Thoracic aorta (tissue), 2 donors: Measurements from ENCODE around the gene CCDC182. TPM values are rescaled to one million over a fixed set of nuclear protein-coding genes. Genes with fewer than 3 reads are reported as not detected.

Experiments used
- ATAC-seq: fragments of 150-250 bp; one replicate; pipeline ENCODE4 v1.8.0; 2017; ENCODE audit warnings: low read depth; ENCODE audit not compliant: insufficient number of reproducible peaks, low FRiP score
- DNase-seq: peaks from one replicate; pipeline ENCODE4 v3.0.0-alpha.2; 2020; ENCODE audit warnings: low spot score
- H3K27ac ChIP-seq, 2 donors: fragments of 200-600 bp; sonication (generic); 1 replicate in 1 of 2; 2 replicates in 1 of 2; pipeline ENCODE4 v1.5.1; 2016; ENCODE audit warnings: mild to moderate bottlenecking in 2 of 2, moderate library complexity in 2 of 2
- H3K27me3 ChIP-seq: fragments of 200-600 bp; sonication (generic); replicated peaks from 2 replicates; pipeline ENCODE4 v1.6.0; 2016; ENCODE audit warnings: mild to moderate bottlenecking; ENCODE audit not compliant: insufficient read depth
- H3K36me3 ChIP-seq: fragments of 200-600 bp; sonication (generic); one replicate; pipeline ENCODE4 v1.5.1; 2016
- H3K4me1 ChIP-seq, 2 donors: fragments of 200-600 bp; sonication (generic); 1 replicate in 1 of 2; 2 replicates in 1 of 2; pipeline versions ENCODE4 v1.5.1 to v1.6.0; 2016; ENCODE audit warnings: low read depth in 2 of 2, mild to moderate bottlenecking in 1 of 2; ENCODE audit not compliant: control insufficient read depth in 1 of 2
- H3K4me3 ChIP-seq: fragments of 200-600 bp; sonication (generic); 2 replicates; pipeline ENCODE4 v1.5.1; 2016; ENCODE audit warnings: mild to moderate bottlenecking
- H3K9me3 ChIP-seq: fragments of 200-600 bp; sonication (generic); 2 replicates; pipeline ENCODE4 v1.5.1; 2016
- CTCF ChIP-seq: fragments of 200-600 bp; sonication (generic); IDR thresholded peaks from one replicate; pipeline ENCODE4 v1.5.1; 2019; ENCODE audit warnings: antibody characterized with exemption
- total RNA-seq, 2 donors: library from RNA; depleted of rRNA; stranded (reverse); fragments of >200 nt; gene quantifications; one replicate each; pipeline versions ENCODE4 v1.1.0 to v1.2.3, GENCODE V29; 2016

Gene CCDC182
- total RNA-seq, 2 donors from 2014 or later: not detected

GRCh38 chr17:57727630-57728175 lies 17.4 kb downstream of the CCDC182 start:
- no peaks in the 10 kb centered on the region for H3K27me3 ChIP-seq

DNA sequence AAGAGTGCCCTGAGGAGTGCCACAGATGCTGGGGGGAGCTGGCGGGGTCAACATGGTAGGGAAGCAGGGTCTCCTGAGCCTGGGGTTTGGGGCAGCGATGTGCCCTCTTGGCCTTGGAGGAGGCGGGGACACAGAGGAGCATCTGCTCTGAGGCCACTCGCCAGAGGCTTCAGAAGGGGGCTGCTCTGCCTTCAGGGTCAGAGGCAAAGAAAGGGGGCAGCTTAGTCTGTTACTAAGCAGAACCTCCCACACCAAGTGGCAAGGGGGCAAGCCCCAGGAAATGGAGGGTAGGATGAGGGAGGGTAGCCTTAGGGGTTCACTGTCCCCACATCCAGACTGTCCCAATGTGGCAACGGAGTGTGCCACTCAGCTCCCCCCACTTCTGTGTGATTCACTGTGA lies 18.3 kb downstream of the CCDC182 start:
- DNase-seq: no peak
- Histone ChIP-seq H3K9me3 (no peaks in the 10 kb centered on the region), H3K4me1 (no peaks in the 10 kb centered on the region), H3K36me3 (no peaks in the 10 kb centered on the region), H3K4me3 (no peak overlapping the region), H3K27ac (no peak overlapping the region), H3K27me3 (no peaks in the 10 kb centered on the region)
- no peak for ATAC-seq
- TF ChIP-seq CTCF: no peak

More at GRCh38 chr17:57727630-57728175, 17.4 kb downstream of the CCDC182 start:
- Histone ChIP-seq H3K36me3 (no peaks in the 10 kb centered on the region), H3K4me1 (no peaks in the 10 kb centered on the region), H3K4me3 (no peak overlapping the region), H3K27ac (no peak overlapping the region), H3K9me3 (no peaks in the 10 kb centered on the region)
- no peak for TF ChIP-seq CTCF
- ATAC-seq: no peak
- no peak for DNase-seq

GRCh38 chr17:57726213-57726790 lies 18.8 kb downstream of the CCDC182 start:
- H3K9me3 ChIP-seq: no peaks in the 10 kb centered on the region
- H3K36me3 ChIP-seq: no peaks in the 10 kb centered on the region
- no peak overlapping the region for H3K4me3 ChIP-seq
- H3K27ac ChIP-seq: no peak overlapping the region
- ATAC-seq (no peak), DNase-seq (no peak)
- no peak for TF ChIP-seq CTCF
- no peaks in the 10 kb centered on the region for H3K27me3 ChIP-seq
- no peaks in the 10 kb centered on the region for H3K4me1 ChIP-seq

- H3K27ac ChIP-seq: no peak overlapping the region
- H3K4me1 ChIP-seq: no peaks in the 10 kb centered on the region
- no peak for TF ChIP-seq CTCF
- DNase-seq (no peak), ATAC-seq (no peak)
- no peaks in the 10 kb centered on the region for H3K27me3 ChIP-seq
- H3K36me3 ChIP-seq: no peaks in the 10 kb centered on the region
- H3K9me3 ChIP-seq: no peaks in the 10 kb centered on the region
- no peak overlapping the region for H3K4me3 ChIP-seq
These were observed 20.4 kb downstream of the CCDC182 start for GRCh38 chr17:57724729-57725125.

DNA sequence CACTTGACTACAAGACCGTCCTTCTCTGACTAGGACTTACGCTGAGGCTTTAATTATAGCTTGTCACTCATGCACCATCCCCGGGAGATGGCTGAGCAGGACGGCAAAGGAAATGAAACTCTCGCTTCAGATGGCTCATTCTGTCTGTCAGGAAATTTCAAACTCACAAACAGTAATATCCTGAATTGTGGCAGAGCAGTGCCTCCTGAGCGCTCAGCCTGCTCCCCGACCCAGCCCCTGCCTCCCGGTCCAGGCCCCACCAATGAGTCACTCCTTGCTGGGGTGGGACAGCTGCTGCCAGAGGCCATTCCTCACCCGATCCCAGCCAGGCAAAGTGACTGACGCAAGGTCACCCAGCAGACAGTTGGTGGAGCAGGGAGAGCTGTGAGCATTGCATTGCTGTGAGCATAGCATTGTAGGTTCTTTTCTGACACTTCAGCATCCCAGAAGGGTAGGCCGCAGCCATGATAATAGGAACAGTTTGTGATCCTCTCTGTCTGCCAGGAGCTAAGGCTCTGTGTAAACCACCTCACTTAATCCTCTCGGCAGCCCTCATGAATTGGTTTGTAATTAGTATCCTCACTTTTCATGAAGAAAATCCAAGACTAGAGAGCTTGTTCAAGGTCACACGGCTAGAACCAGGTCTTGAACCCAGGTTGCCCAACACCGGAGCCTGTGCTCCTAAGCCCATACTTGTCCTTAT lies 20.9 kb downstream of the CCDC182 start:
- H3K27ac ChIP-seq: no peak overlapping the region
- H3K4me1 ChIP-seq: no peaks in the 10 kb centered on the region
- no peaks in the 10 kb centered on the region for H3K27me3 ChIP-seq
- H3K9me3 ChIP-seq: no peaks in the 10 kb centered on the region
- ATAC-seq (no peak), DNase-seq (no peak)
- no peak overlapping the region for H3K4me3 ChIP-seq
- no peaks in the 10 kb centered on the region for H3K36me3 ChIP-seq
- TF ChIP-seq CTCF: no peak
